Dermis blood vessel endothelial cell (primary cell): ENCODE data around the gene CYTIP. TPM values are rescaled to one million over a fixed set of nuclear protein-coding genes. Genes with fewer than 3 reads are reported as not detected.

Experiments used
- DNase-seq: peaks from one replicate; pipeline ENCODE4 v3.0.0; 2010
- total RNA-seq: library from RNA; depleted of rRNA; stranded (reverse); fragments of >200 nt; gene quantifications from 2 replicates; pipeline ENCODE4 v1.2.3, GENCODE V29; 2014

Gene CYTIP
- 0.14 TPM in 1 of 2 replicates, not detected in the other for total RNA-seq

DNA sequence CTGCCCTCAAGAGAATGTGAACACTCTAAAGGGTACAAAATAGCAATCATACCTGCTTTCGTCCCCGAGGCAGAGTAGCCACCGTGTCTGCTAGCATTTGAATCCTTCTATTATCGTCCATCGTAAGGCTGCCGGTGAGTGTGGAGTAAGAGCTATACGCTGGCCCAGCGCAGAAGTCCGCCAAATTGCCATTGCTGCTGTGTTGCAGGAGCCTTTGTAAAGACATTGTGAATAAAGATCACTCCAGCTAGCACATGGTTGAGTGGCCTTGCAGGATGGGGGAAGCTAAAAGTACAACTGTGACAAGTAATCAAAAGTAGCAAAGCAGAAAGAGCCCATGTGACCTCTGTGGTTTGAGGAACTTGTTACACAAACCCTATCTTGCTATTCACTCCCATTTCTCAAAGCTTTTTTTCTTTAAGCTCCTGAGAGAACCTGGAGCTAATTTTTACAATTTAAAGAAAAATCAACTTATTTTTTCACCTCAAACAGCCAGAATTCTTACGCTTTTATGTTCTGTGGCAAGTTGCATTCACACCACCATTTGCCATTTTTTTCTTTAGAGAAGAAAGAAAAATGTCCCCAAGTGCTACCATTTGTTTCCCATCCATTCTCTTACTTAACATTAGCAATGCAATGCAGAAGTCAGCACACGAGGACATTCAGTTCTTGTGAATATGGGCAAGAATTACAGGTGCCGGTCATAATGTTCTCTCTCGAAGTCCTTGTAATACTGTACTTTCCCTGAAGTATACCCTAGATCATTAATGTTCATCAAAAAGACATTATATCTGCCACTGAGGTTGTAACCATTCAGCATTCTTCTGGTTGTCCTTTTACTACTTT is at the start of gene CYTIP:
Gene CYTIP, minus strand, starts transcription at position 295 of the 846 bp plus-strand sequence. Its CDS starts 69 bp downstream, at position 226.
- DNase-seq = no peak

DNA sequence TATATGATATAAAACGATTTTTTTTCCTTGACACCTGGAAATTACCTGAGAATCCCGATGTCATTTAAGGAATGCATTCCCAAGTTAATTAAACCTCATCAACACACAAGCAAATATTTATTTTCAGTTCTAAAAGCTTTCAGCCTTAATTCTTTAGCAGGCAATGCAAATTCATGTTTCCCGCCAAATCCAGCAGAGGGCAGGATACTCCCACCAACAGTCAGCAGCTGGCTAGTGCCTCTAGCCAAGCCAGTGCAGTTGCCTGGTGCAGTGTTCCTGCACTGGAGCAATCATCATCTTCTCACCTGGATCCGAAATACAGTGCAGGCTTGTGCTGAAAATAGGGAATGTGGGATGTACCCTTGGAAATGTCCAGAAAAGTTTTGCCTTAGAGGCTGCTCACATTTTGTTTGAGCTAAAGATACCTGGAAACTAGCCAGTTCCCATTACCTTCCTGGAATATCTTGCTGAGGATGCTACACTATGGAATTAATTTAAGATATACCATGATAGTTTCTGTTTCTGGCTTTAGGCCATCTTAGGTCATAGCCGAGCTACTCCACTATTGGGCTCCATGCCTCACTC is 48.4 kb upstream of the CYTIP start:
- DNase-seq = peak; percentile 75

DNA sequence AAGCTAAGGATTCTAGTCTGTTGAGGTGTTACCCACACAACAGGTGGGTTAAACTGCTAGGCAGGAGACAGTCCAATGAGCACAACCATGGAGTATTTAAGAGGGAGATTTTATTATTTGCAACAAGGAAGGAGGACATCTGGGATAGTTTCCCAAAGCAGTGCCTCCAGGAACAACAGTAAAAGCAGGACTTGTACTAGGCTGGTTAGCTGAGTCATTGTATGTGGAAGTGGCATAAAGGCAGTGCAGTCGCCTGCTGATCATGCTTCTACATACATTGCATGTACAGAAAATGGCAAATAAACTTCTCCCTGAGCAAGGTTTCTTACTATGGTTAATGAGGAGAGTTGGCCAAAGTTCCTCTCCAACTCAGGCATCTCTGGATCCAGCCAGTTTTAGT is 46.1 kb upstream of the CYTIP start:
- no peak for DNase-seq

DNA sequence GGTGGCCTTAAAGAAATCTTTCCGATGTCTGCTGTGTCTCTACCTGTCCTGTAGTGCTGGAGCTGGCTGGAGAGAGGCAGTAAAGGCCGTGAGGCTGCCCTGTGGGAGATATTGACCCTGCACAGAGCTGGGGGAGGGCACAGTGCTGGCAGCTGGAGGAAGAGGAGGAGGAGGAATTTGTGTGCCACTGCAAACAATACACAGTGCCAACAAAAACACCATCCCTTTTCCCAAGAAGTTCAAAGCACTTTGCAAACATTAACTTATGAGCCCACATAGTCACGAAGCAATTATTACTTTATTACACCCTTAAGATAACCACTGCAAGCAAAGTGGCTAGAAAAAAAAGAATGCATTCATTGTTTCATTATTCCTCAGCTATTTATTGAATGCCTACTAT is 45.0 kb upstream of the CYTIP start:
- peak; percentile 17 for DNase-seq

DNA sequence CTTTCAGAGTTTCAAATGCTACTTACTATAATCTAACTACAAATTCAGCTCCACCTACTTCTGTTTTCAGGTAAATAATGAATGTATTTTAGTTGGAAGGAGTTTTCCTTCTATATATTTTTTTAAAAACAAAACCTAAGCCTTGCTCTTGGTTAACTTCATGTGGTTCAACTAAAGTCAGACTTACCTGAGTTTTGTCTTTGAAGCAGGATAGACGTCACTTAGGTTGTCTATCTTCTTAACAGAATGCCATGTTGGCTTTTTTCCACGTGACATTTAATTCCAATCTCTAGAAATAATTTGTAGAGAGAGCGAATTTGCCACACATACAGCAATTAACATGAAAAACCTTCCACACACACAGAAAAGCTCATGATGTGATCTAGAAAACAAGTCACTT is 43.9 kb upstream of the CYTIP start:
- DNase-seq = no peak

DNA sequence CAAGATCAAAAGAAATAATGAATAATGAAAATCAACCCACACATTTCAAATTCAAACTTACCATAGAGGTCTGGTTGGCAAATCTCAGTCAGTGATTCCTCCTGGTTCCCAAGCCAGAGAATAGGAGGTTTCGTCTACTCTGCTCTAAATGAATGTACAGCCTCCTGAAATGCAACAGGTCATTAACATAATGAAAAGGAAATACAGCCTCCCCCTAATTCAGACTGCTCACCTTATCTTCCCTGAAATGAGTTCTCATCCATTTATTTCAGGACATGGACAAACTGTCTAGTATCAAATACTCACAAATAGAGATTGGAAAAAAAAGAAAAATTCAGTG is 43.4 kb upstream of the CYTIP start:
- DNase-seq = no peak

DNA sequence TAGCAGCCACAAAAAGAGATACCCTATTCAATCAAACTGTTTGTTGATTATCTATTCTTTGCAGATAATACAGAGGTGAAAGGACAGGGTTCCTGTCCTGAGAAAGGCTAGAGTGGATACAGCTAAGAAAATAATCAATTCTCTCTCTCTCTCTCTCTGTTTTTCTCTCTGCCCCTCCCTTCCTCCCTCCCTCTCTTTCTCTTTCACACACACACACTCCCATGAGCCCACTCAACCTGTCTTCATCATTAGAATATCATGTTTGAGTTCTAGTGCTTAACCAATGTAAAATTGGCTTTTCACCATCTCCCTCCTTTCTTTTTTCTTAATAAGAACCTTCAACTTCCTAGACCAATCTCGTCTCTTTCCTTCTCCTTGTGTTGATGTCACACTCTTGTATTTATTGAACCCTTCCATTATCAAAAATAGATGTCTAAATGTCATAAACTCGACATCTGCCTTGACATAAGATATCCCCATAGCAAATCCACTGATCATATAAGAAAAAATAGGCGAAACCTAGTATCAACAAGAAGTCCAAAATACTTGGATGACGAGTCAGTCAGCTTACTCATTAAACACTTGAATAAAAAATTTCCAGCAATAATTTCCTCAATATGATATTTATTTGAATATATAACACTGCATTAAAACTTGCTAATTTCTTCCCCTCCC is 42.8 kb upstream of the CYTIP start:
- DNase-seq = no peak

DNA sequence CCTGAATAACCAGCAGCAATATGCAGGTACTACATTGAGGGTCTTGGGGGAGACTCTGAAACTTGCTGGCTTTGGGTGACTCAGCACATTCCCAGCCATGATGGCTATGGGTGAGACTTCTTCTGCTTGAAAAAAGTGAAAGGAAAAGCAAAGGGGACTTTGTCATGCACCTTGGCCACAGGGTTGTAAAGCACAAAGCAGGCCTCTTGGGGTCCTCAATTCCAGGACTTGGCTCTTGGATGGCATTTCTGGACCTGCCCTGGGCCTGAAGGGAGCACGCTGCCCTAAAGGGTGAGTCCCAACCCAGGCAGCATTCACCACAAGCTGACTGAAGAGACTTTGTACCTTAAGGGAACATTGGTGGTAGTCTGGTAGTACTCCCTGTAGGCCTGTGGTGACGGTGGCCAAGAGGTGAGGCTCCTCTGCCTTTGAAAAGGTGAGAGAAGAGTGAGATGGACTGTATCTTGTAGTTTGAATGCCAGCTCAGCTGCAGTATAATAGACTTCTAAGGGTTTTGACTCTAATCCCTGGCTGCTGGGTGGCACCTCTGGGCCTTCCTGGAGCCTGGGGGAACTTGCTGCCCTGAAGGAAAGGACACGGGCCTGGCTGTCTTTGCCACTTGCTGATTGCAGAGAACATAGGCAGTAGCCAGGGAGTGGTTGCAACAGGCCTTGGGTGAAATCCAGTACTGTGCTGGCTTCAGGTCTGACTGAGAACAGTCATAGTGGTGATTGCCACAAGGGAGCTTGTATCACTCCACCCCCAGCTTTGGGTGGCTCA is 36.5 kb upstream of the CYTIP start:
- DNase-seq = no peak

DNA sequence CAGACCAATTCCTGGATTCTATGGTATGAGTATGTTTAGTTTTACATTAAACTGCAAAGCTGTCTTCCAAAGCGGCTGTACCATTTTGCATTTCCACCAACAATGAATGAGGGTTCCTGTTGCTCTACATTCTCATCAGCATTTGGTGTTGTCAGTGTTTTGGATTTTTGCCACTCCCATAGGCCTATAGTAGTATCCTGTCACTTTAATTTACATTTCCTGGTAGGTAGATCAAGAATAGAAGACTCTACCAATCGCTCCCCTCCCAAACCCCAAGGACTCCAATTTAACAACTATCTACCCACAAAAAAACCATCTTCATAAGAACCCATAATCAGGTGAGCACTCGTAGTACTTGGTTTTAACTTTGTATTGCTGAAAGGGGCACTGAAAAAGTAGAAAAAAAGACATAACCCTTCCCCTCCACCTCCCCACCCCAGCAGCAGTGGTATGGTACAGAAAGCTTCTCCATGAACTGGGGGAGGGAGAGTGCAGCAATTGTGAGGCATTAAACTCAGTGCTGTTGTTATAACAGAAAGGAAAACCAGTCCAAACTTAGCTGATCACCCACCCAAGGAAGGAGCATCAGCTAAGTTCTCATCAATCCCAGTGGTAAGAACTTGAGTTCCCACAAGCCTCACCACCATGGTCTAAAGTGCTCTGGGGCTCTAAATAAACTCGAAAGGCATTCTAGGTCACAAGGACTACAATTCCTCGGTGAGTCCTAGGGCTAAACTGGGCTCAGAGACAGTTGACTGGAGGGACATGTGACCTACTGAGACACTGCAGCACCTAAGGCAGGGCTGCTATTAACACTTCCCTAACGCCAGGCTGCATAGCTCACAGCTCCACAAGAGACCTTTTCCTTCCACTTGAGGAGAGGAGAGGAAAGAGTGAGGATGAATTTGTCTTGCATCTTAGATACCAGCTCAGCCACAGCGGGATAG is 35.5 kb upstream of the CYTIP start:
- no peak for DNase-seq

DNA sequence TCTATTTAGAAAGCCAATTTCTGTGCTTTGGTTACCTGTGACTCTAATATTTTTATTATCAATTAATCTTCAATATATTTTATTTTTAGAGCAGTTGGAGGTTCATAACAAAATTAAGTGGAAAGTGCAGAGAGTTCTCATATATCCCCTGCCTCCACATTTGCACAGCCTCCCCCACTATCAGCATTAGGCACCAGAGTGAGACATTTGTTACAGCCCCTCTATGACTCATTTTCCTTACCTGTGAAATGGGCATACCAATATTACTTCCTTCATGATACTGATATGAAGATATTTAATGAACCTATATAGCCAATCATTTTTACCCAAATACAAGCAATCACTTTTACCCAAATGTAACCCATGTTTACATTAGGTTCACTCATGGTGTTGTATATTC is 34.0 kb upstream of the CYTIP start:
- no peak for DNase-seq

DNA sequence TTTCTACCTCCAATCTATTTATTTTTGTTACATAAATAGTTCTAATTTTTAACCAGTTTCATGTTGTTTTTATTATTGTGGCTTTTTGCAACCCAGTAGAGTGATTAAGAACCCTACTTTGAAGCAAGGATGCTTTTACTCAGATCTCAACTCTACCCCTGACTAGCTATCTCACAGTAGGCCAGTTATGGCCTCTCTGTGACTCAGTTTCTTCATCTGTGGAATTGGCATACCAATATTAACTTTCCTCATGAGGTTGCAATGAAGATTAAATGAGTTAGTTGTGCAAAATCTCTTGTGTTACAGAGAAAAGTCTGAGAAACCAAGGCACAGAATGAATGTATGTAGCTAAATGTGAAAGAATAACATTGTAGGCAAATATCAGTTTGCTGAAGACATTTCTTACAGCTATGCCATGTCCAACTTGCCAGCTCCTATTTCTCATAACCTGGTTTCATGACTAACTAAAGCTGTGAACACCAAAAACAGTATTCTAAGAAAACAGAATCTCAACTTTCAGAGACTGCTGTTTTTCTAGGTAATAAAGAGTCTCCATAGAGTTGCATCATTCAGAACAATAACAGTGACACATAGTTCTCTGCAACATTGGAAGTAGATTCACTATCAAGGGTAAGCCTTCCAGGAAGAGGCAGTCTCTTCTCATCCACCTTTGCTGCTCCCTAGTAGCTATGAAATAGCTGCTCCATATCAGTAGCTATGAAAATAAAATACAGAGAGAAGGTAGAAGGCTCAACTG is 33.2 kb upstream of the CYTIP start:
- DNase-seq = no peak

DNA sequence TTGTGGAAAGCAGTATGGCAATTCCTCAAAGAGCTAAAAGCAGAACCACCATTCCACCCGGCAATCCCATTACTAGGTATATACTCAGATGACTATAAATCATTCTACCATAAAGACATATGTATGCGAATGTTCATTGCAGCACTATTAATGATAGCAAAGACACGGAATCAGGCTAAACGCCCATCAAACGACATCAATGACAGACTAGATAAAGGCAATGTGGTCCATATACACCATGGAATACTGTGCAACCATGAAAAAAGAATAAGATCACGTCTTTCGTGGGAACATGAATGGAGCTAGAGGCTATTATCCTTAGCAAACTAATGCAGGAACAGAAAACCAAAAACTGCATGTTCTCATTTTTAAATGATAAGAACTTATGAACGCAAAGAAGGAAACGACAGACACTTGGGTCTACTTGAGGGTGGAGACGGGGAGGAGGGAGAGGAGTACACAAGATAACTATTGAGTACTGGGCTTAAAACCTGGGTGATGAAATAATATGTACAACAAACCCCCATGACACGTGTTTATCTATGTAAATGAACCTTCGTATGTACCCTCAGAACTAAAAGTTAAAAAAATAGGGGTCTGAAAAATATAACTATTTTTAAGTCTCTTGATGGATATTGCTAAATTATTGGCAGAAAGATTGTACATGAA is 32.0 kb upstream of the CYTIP start:
- DNase-seq = no peak

DNA sequence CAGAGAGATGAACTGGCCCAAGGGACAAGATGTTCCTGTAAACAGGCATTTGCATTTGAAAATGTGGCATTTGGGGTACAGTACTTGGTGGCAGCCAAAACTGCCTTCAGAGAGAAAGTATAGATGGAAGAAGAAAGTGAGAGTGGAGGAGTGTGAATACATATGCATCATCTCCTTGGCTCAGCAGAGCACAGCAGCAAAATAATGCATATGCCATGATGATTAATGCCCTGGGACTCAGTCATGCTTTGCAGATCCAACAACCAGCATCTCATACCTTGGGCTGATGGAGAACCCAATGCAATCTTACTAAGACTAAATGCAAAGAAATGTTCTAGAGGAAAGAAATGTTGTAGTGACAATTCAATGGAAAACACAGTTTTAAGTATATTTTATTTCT is 29.7 kb upstream of the CYTIP start:
- no peak for DNase-seq

DNA sequence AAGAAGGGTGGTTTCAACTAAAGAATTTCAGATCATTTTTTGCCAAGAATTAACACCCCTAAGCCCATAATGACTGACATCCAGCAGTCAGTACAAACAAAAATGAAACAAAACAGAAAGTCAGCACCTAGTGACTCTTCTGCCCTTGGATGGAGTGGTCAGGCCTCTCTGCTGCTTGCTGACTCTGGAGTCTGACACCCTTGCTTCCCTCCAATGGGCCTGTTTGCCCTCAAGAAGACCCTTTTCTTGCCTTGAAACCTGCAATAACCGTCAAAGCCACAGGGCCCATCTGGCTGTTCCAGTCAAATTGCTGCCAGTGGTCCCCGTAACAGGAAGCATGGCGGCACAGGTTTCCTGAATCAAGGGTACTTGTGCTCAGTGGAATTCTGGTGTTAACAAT is 27.2 kb upstream of the CYTIP start:
- no peak for DNase-seq

DNA sequence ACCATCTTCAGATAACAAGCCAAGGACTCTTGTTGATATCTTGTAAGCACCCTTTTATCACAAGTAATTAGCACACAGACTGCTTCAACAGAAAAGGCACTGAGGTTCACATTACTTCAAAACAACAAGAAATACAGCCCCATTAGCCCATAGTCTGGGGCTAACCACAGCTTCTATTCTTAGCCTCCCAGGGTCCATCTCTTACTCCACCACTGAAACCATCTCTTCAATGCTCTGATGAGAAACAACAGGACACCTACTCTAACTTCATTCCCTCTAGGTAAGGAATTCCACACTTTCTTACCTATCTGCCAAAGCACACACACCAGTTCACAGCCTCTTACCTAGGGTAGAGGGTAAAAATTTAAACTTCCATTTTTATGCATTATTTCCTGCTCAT is 26.4 kb upstream of the CYTIP start:
- no peak for DNase-seq

DNA sequence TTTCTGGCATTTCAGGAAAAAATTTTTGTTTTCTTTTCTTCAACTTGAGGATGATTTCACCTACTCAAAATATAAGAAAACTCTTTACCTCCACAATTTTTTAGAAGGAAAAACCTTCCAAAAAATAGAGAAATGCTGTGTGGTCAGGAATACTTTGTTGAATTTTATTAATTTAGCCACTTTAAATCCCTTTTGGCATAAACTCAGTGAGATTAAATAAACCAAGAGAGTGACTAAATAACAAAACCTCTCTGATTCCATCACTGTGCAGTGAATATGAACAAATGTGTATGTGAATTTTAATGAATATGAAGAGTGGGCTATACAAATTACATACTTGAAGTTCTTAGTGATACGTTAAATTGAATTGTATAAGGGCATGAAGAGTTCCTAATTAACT is 25.8 kb upstream of the CYTIP start:
- DNase-seq = no peak

DNA sequence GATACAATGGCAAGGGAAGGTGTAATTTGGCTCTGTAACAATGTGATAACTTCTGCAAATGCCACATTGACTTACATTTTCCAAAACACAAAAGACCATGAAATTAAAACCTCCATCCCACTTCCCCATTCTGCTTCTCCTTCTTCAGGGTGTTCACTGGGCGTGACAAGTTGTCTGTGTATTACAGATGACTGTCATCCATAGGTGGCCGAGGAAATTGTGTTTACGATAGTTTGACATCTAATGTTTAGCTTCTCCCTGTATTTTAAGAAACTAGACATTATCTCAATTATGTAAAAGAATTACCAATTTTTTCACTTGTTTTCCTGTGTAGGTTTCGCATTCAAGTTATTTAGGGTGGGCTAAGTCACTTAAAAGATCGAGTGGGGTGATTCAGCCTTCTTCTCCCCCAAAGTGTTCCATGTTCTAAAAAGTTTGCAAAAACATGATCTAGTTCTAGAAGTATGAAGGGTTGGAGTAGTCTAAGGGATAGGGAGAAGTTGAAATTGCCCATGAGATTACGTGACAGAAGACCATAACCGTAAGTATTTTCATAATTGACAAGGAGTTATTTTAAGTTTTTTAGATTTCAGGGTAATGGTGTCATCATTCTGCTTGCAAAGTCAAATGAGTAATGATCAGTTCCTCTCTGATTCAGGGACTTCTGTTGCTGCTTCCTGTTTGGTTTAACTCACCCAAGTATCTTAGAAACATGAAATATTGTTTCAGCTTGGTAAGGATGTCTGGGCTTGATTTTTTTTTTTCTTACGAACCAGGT is 25.2 kb upstream of the CYTIP start:
- DNase-seq = peak; percentile 69

DNA sequence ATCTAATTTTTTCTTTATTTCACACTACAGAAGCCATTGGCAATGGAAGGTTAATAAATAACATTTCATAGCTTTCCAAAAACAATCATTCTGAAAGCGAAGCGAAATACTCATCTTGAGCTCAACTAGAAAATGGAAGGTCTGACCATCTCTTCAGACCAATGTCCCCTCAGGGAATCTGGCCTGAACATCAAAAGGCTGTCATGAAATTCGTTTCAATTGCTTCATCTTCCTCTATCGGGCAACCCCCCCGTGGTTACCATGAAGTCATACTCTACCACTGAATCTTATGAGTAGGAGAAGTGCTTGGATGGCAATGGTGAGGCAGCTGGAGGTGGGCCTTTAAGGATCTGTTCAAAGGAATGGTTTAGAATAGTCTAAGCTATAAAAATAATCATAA is 22.9 kb upstream of the CYTIP start:
- DNase-seq = no peak

DNA sequence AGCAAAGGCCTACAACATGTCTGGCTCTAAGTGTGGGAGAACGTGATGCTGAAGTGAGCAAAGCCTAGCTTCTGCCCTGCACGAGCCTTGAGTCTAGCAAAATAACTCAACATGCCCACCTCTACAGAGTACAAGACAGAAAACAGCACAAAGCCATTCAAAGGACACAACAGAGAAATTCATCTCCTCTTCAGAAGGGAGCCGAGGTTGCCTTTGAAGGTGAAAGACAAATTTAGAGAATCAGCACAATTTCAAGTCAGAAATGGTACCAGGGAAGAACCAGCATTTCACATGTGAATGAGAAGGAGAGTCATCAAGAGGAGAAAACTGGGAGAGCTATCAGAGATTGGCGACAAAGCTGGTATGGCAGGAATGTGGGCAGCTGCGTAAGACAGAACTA is 21.7 kb upstream of the CYTIP start:
- DNase-seq = no peak

DNA sequence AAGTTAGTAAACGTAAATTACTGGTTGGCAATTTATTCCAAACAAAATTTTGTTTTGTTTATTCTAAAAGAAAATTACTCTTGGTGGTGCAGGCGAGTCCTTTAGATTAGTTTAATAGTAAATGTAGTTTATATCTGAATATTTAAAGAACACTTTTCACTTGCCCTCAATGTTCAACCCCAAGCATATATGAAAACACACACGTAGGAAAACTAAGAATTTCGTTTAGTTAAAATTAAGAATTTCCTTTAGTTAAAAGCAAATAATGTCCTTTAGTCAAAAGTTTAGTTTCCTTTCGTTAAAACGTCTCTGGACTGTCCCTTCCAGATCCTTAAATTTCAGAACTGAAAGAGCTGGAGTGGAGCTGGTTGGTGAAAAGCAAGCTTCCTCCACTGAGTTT is 19.1 kb upstream of the CYTIP start:
- DNase-seq = no peak
